SK-N-SH (cell line): ENCODE measurements around the gene HSPH1. TPM values are rescaled to one million over a fixed set of nuclear protein-coding genes. Genes with fewer than 3 reads are reported as not detected.

Experiments
- CTCF ChIA-PET: fragments of 300-600, 350-600 bp; formaldehyde crosslinking; extraction: SDS; loops from one replicate; lab custom pipeline; 2021; lab: Yijun Ruan, JAX
- POLR2A ChIA-PET: fragments of 350-600 bp; sonication (Branson Sonifier 250); formaldehyde crosslinking; extraction: SDS; loops from one replicate; lab custom pipeline; 2020; ENCODE audit warnings: antibody characterized with exemption, inconsistent platforms; lab: Yijun Ruan, JAX
- DNase-seq: peaks from one replicate; pipeline ENCODE4 v3.0.0; 2012
- H2AFZ ChIP-seq: fragments of 200-600 bp; sonication (generic); 2 replicates; pipeline ENCODE4 v1.8.1; 2016; ENCODE audit warnings: antibody characterized with exemption, mild to moderate bottlenecking, low read depth
- H3F3A ChIP-seq: fragments of 200-600 bp; sonication (generic); replicated peaks from 2 replicates; pipeline ENCODE3; 2016; ENCODE audit warnings: antibody characterized with exemption, mild to moderate bottlenecking; ENCODE audit not compliant: insufficient read depth
- H3K27ac ChIP-seq, 2 experiments: fragments of 200-500 bp in 1 of 2; fragments of 200-600 bp in 1 of 2; sonication (Bioruptor generic) in 1 of 2; sonication (generic), shearing (Covaris generic) in 1 of 2; 2 replicates each; pipeline versions ENCODE4 v1.5.1 to v1.6.1; 2014 to 2016; ENCODE audit warnings: low read depth in 2 of 2, inconsistent platforms in 1 of 2, low read length in 1 of 2, mild to moderate bottlenecking in 1 of 2, mixed read lengths in 1 of 2
- H3K27me3 ChIP-seq: fragments of 200-600 bp; sonication (generic), shearing (Covaris generic); 2 replicates; pipeline ENCODE4 v1.6.1; 2016; ENCODE audit warnings: mixed run types; ENCODE audit not compliant: insufficient read depth
- H3K36me3 ChIP-seq, 2 experiments: fragments of 200-500 bp in 1 of 2; fragments of 200-600 bp in 1 of 2; sonication (Bioruptor generic) in 1 of 2; sonication (generic) in 1 of 2; replicated peaks in 1 of 2; 2 replicates each; pipeline versions ENCODE3 to v1.5.1; 2014 to 2016; ENCODE audit warnings: low read length in 1 of 2, mild to moderate bottlenecking in 1 of 2; ENCODE audit not compliant: insufficient read depth in 2 of 2, control insufficient read depth in 1 of 2
- H3K4me1 ChIP-seq, 2 experiments: fragments of 200-500 bp in 1 of 2; fragments of 200-600 bp in 1 of 2; sonication (Bioruptor generic) in 1 of 2; sonication (generic), shearing (Covaris generic) in 1 of 2; 2 replicates each; pipeline versions ENCODE4 v1.5.1 to v1.6.1; 2014 to 2016; ENCODE audit warnings: low read depth in 1 of 2, low read length in 1 of 2, mixed run types in 1 of 2; ENCODE audit not compliant: insufficient read depth in 2 of 2, control insufficient read depth in 1 of 2
- H3K4me2 ChIP-seq: fragments of 200-600 bp; sonication (generic), shearing (Covaris generic); 2 replicates; pipeline ENCODE4 v1.6.1; 2017; ENCODE audit warnings: mixed run types
- H3K4me3 ChIP-seq, 2 experiments: fragments of 200-500 bp in 1 of 2; fragments of 200-600 bp in 1 of 2; sonication (Bioruptor generic) in 1 of 2; sonication (generic), shearing (Covaris generic) in 1 of 2; 2 replicates each; pipeline versions ENCODE4 v1.5.1 to v1.8.1; 2014 to 2016; ENCODE audit warnings: low read depth in 2 of 2, inconsistent platforms in 1 of 2, low read length in 1 of 2, mild to moderate bottlenecking in 1 of 2, mixed read lengths in 1 of 2, moderate library complexity in 1 of 2
- H3K79me2 ChIP-seq: fragments of 200-600 bp; sonication (generic); 2 replicates; pipeline ENCODE4 v1.8.1; 2017; ENCODE audit warnings: mild to moderate bottlenecking; ENCODE audit not compliant: insufficient read depth
- H3K9ac ChIP-seq: fragments of 200-600 bp; sonication (generic); 2 replicates; pipeline ENCODE4 v1.6.1; 2017; ENCODE audit warnings: mixed run types
- H3K9me2 ChIP-seq: fragments of 200-600 bp; sonication (generic); 2 replicates; pipeline ENCODE4 v1.6.1; 2017; ENCODE audit warnings: mixed run types
- H3K9me3 ChIP-seq: fragments of 200-600 bp; sonication (generic); 2 replicates; pipeline ENCODE4 v1.6.1; 2017; ENCODE audit warnings: mixed run types, mild to moderate bottlenecking, moderate library complexity
- H4K20me1 ChIP-seq: fragments of 200-600 bp; sonication (generic); 2 replicates; pipeline ENCODE4 v1.6.1; 2017; ENCODE audit warnings: mild to moderate bottlenecking, mixed run types; ENCODE audit not compliant: insufficient read depth
- ELF1 ChIP-seq: IDR thresholded peaks from 2 replicates; pipeline ENCODE4 v1.4.0; 2012
- EZH2phosphoT487 ChIP-seq: fragments of 200-600 bp; sonication (generic); IDR thresholded peaks from 2 replicates; pipeline ENCODE4 v1.6.1; 2017; ENCODE audit warnings: low read depth, mixed run types, mild to moderate bottlenecking, antibody characterized with exemption, moderate library complexity, borderline replicate concordance
- FOXM1 ChIP-seq: IDR thresholded peaks from 2 replicates; pipeline ENCODE4 v1.4.0; 2012; ENCODE audit warnings: low read depth, mild to moderate bottlenecking
- GATA2 ChIP-seq: sonication (generic); formaldehyde crosslinking; IDR thresholded peaks from 2 replicates; pipeline ENCODE4 v1.5.0; 2020; ENCODE audit warnings: mild to moderate bottlenecking, missing genetic modification reagents
- MEF2A ChIP-seq: IDR thresholded peaks from 2 replicates; pipeline ENCODE4 v1.4.0; 2012; ENCODE audit warnings: low read depth, borderline replicate concordance
- MXI1 ChIP-seq: IDR thresholded peaks from 2 replicates; pipeline ENCODE4 v1.6.1; 2012; ENCODE audit warnings: mild to moderate bottlenecking, low read depth, low read length, improper control_type of control experiment
- NFIC ChIP-seq: IDR thresholded peaks from 2 replicates; pipeline ENCODE4 v1.4.0; 2012; ENCODE audit warnings: borderline replicate concordance
- POLR2AphosphoS5 ChIP-seq: IDR thresholded peaks from 2 replicates; pipeline ENCODE4 v1.6.1; 2012; ENCODE audit warnings: low read depth, low read length
- RAD21 ChIP-seq: IDR thresholded peaks from 2 replicates; pipeline ENCODE4 v1.6.1; 2012; ENCODE audit warnings: mild to moderate bottlenecking, low read length
- RCOR1 ChIP-seq: fragments of 150-350 bp; IDR thresholded peaks from 2 replicates; pipeline ENCODE4 v1.6.1; 2017; ENCODE audit warnings: antibody characterized with exemption, low read length
- RFX5 ChIP-seq: IDR thresholded peaks from 2 replicates; pipeline ENCODE4 v1.6.1; 2012; ENCODE audit warnings: mild to moderate bottlenecking, improper control_type of control experiment, low read length
- RXRA ChIP-seq: IDR thresholded peaks from 2 replicates; pipeline ENCODE4 v1.4.0; 2012; ENCODE audit warnings: low read depth, mild to moderate bottlenecking, borderline replicate concordance
- SIN3A ChIP-seq: IDR thresholded peaks from 2 replicates; pipeline ENCODE4 v1.6.1; 2012; ENCODE audit warnings: low read depth, mild to moderate bottlenecking, low read length, moderate library complexity, borderline replicate concordance
- SMC3 ChIP-seq: IDR thresholded peaks from 2 replicates; pipeline ENCODE4 v1.6.1; 2012; ENCODE audit warnings: low read depth, low read length, improper control_type of control experiment
- TAF1 ChIP-seq: IDR thresholded peaks from 2 replicates; pipeline ENCODE4 v1.6.1; 2012; ENCODE audit warnings: low read depth, mild to moderate bottlenecking, low read length, moderate library complexity, borderline replicate concordance
- TCF12 ChIP-seq: IDR thresholded peaks from 2 replicates; pipeline ENCODE4 v1.4.0; 2012
- TEAD4 ChIP-seq: IDR thresholded peaks from 2 replicates; pipeline ENCODE4 v1.4.0; 2012; ENCODE audit warnings: mild to moderate bottlenecking, borderline replicate concordance; ENCODE audit not compliant: insufficient read depth
- YY1 ChIP-seq: IDR thresholded peaks from 2 replicates; pipeline ENCODE4 v1.4.0; 2012; ENCODE audit warnings: low read depth, mild to moderate bottlenecking
- WGBS: methylation state at CpG from one replicate; pipeline ENCODE4 v1.1.6; 2017; ENCODE audit warnings: low lambda C conversion rate; 5-methylcytosine and 5-hydroxymethylcytosine counted together
- polyA plus RNA-seq, 3 experiments: library from polyadenylated mRNA; depleted of rRNA; stranded (reverse); fragments of >200 nt; gene quantifications; 2 replicates each; pipeline ENCODE4 v1.2.3, GENCODE V29; 2012
- TF ChIP-seq, protein P1 (sequence below): fragments of 150-350 bp; IDR thresholded peaks from 2 replicates; pipeline ENCODE4 v1.6.1; 2017; ENCODE audit warnings: antibody characterized with exemption, low read length, low read depth, borderline replicate concordance
- TF ChIP-seq, protein P2 (sequence below): IDR thresholded peaks from 2 replicates; pipeline ENCODE4; 2012

The HSPH1 gene
- polyA plus RNA-seq, 1 of the 3 experiments (the other 2 are of a cell fraction) = 32.8 TPM

DNA sequence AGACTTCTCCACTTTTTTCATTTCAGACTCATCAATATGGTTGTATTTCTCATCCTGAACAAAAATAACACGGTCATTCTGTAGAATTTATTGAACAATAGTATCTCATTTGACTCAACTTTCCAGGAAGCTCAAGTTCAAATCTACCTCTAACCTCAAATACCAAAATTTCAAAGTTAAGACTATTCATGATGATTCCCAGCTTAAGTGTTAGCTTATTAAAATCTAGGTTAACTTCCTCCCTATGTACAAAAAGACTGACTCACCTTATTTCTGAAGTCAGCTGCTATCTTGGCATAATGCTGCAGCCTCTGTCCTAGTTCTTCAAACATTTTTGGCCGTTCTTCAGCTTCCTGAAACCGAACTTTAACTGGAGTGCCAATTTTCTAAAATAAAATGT is 23.2 kb downstream of the HSPH1 start:
- DNase-seq = no peak
- 97% methylated on average over 3 of the region's 3 CpGs for WGBS
- Histone ChIP-seq H3K27me3 (no peaks in the 10 kb centered on the region), H3K36me3 (peaks cover 80 to 92% of the 10 kb centered on the region in 2 experiments), H3K9me3 (no peaks in the 10 kb centered on the region), H2AFZ (no peak overlapping the region), H3K4me1 (no peaks in the 10 kb centered on the region), H3F3A (peaks cover 5% of the 10 kb centered on the region), H3K4me2 (no peak overlapping the region), H4K20me1 (no peaks in the 10 kb centered on the region), H3K27ac (no peak overlapping the region), H3K9me2 (no peaks in the 10 kb centered on the region), H3K4me3 (no peak overlapping the region), H3K79me2 (peaks cover 18% of the 10 kb centered on the region; the same call in 1 of the 2 replicates), H3K9ac (no peak overlapping the region)
- POLR2A ChIA-PET = no interaction called here
- no peak for TF ChIP-seq SMC3
- TF ChIP-seq MEF2A = no peak
- TF ChIP-seq RXRA = no peak
- TF ChIP-seq YY1 = no peak
- TF ChIP-seq RCOR1 = no peak
- TF ChIP-seq, protein P1, sequence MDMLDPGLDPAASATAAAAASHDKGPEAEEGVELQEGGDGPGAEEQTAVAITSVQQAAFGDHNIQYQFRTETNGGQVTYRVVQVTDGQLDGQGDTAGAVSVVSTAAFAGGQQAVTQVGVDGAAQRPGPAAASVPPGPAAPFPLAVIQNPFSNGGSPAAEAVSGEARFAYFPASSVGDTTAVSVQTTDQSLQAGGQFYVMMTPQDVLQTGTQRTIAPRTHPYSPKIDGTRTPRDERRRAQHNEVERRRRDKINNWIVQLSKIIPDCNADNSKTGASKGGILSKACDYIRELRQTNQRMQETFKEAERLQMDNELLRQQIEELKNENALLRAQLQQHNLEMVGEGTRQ = no peak
- TF ChIP-seq MXI1 = no peak
- TF ChIP-seq SIN3A = no peak
- TF ChIP-seq FOXM1 = no peak
- TF ChIP-seq ELF1 = no peak
- TF ChIP-seq, protein P2, sequence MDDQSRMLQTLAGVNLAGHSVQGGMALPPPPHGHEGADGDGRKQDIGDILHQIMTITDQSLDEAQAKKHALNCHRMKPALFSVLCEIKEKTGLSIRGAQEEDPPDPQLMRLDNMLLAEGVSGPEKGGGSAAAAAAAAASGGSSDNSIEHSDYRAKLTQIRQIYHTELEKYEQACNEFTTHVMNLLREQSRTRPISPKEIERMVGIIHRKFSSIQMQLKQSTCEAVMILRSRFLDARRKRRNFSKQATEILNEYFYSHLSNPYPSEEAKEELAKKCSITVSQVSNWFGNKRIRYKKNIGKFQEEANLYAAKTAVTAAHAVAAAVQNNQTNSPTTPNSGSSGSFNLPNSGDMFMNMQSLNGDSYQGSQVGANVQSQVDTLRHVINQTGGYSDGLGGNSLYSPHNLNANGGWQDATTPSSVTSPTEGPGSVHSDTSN = no peak
- no peak for TF ChIP-seq TCF12
- no peak for TF ChIP-seq TEAD4
- TF ChIP-seq NFIC = no peak
- no peak for TF ChIP-seq GATA2
- TF ChIP-seq RAD21 = no peak
- CTCF ChIA-PET = interaction anchor here (0.7 to 1.7 kb wide), 3 partner anchors 14 to 94 kb away, joined by 3 to 6 read pairs (median 3); no protein-coding TSS in a partner anchor

DNA sequence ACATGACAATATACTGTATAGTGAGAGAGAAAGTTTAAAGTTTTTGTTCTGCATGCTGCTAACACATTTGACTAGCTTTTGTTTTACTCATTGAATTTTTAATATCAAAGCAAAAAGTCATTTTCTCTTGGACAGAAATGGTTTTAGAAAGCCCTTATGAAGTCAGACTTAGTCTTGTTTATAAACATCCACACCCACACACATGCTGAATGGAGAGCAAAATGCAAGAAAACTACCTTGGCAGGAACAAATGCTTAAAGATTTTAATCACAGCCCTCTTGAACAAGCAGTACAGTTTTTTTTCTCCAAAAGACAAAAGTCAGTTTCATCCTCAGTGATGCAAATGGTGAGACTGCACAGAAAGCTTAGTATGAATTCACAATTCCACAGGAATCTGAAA is 25.0 kb downstream of the HSPH1 start:
- ChIA-PET POLR2A (no interaction called here), CTCF (interaction anchor here (1.1 to 1.3 kb wide), 2 partner anchors 18 to 34 kb away, joined by 3 to 4 read pairs; no protein-coding TSS in a partner anchor)
- Histone ChIP-seq H2AFZ (no peak overlapping the region), H3K4me2 (no peak overlapping the region), H3K4me3 (no peak overlapping the region), H4K20me1 (no peaks in the 10 kb centered on the region), H3K79me2 (no peaks in the 10 kb centered on the region), H3F3A (peaks cover 10% of the 10 kb centered on the region), H3K4me1 (no peaks in the 10 kb centered on the region), H3K9me3 (no peaks in the 10 kb centered on the region), H3K27me3 (no peaks in the 10 kb centered on the region), H3K9ac (no peak overlapping the region), H3K9me2 (no peaks in the 10 kb centered on the region), H3K27ac (no peak overlapping the region), H3K36me3 (peaks cover 64 to 76% of the 10 kb centered on the region in 2 experiments)
- TF ChIP-seq RFX5 = no peak
- no peak for TF ChIP-seq RXRA
- no peak for TF ChIP-seq RAD21
- TF ChIP-seq FOXM1 = no peak
- TF ChIP-seq EZH2phosphoT487 = no peak
- no peak for TF ChIP-seq YY1
- TF ChIP-seq, protein P2 = no peak
- no peak for TF ChIP-seq POLR2AphosphoS5
- no peak for TF ChIP-seq TAF1
- DNase-seq = no peak
